NB4 (cell line): ENCODE results near the gene LCN15.

ENCODE experiments used
- DNase-seq: peaks from one replicate; pipeline ENCODE4 v3.0.0; 2010; ENCODE audit warnings: low read depth
- H3K4me3 ChIP-seq: one replicate; pipeline ENCODE4 v1.5.1; 2011; ENCODE audit warnings: mild to moderate bottlenecking, low read depth, low read length, moderate library complexity
- CTCF ChIP-seq: IDR thresholded peaks from one replicate; pipeline ENCODE4 v1.5.1; 2012; ENCODE audit warnings: low read depth, low read length
- MAX ChIP-seq: IDR thresholded peaks from 2 replicates; pipeline ENCODE4 v1.6.1; 2011; ENCODE audit warnings: low read depth, low read length
- MYC ChIP-seq: IDR thresholded peaks from 2 replicates; pipeline ENCODE4 v1.6.1; 2011; ENCODE audit warnings: low read depth, low read length
- POLR2A ChIP-seq: IDR thresholded peaks from 2 replicates; pipeline ENCODE4 v1.6.1; 2011; ENCODE audit warnings: mild to moderate bottlenecking; ENCODE audit not compliant: insufficient read length; ENCODE audit errors: extremely low read depth

LCN15 gene

GRCh38 chr9:136764301-136764891 is at the start of gene LCN15:
LCN15 (minus strand) TSS chr9:136764518; CDS start chr9:136764488, 30 bp downstream.
- no peak for DNase-seq
- no peak for TF ChIP-seq POLR2A
- no peak for TF ChIP-seq MYC
- no peak within 1 kb of the TSS for H3K4me3 ChIP-seq

DNA sequence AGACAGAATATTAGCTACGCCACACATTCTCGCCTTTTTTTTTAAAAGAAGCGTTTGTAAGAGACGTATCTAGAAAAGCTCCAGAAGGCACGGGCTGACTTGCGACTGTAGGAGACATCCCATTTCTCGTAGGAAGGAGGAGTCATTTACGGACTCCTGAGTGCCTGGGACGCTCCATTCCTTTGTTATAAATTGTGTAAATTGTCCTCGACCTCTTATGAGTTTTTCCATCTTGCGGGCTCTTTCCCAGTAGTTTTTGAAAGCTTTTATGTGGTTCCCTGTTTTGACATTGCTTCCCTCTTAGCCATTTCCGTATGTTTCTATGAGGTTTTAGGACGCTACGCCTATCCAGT is 44.5 kb upstream of the LCN15 start:
- peak overlapping the region; percentile 67 for H3K4me3 ChIP-seq
- peak; percentile 42 for DNase-seq

GRCh38 chr9:136808075-136808805 is 43.9 kb upstream of the LCN15 start:
- TF ChIP-seq MYC (no peak), CTCF (no peak), MAX (no peak), POLR2A (no peak)
- H3K4me3 ChIP-seq: peak overlapping the region; percentile 67
- peak; percentile 39 for DNase-seq

More for the DNA sequence above, 44.5 kb upstream of the LCN15 start:
- TF ChIP-seq POLR2A (no peak), MYC (no peak), CTCF (no peak), MAX (no peak)

DNA sequence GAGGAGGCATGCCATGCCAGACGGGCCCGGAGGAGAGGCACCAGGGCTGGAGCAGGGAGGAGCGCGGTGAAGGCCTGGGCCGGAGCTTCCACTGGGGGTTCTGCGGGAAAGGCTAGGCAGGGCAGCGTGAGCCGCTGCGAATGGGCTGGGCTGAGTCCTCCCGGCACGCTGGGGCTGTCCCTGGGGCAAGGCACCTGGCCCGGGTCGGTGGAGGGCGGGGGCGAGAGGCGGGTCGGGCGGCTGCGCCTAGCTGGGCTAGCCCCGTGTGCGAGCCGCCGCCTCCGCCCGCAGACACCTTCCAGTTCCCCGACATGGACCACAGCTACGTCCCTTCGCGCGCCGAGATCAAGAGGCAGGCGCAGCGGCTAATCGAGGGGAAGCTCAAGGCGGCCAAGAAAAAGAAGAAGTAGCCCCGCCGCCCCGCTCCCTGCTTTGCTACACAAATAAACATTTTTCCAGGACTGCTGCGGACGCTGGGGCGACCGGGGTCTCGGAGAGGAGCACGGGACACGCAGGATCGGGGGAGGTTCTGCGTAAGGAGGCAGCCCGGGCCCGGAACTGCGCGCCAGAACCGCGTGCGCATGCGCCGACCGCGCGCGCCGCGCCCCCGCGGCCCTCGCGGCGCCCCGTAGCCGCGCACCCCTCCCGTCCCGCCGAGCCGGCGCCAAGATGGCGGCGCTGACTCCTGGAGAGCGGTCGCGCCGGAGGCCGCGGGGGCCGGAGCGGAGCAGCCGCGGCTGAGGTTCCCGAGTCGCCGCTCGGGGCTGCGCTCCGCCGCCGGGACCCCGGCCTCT is 43.2 kb upstream of the LCN15 start, which contains the start of gene RABL6:
Gene RABL6, plus strand, starts transcription at position 668 of the 794 bp plus-strand sequence. CDS start 249 bp downstream, outside the sequence.
- DNase-seq: peak; percentile 83
- TF ChIP-seq MAX: no peak
- no peak for TF ChIP-seq CTCF
- peak; percentile 78 for TF ChIP-seq POLR2A
- TF ChIP-seq MYC: no peak
- H3K4me3 ChIP-seq: peak within 1 kb of the TSS; percentile 67

DNA sequence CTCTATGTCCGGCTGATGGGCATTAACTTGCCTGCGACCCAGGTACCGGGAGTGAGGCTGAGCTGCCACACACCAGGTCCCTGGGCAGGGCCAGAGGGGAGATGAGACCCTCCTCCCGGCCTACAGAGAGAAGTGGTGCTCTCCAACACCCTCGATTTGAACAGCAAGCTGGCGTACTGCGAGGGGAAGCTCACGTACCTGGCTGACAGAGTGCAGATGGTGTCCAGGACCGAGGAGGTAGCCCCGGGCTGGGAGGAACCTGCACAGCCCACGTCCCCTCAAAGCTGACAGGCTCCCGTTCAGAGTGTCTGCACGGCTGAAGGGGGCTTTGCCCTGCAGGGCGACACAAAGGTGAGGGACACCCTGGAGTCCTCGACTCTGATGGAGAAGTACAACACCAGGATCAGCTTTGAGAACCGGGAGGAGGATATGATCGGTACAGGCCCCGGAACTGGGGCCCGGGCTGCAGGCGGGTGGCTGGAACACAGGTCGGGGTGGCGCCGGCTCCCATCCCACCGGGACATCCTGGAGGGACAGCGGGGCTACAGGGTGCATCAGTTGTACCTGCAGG is 42.4 kb upstream of the LCN15 start:
- peak overlapping the region; percentile 64 for H3K4me3 ChIP-seq
- TF ChIP-seq MYC: no peak
- TF ChIP-seq POLR2A: no peak
- no peak for TF ChIP-seq CTCF
- no peak for TF ChIP-seq MAX
- no peak for DNase-seq

DNA sequence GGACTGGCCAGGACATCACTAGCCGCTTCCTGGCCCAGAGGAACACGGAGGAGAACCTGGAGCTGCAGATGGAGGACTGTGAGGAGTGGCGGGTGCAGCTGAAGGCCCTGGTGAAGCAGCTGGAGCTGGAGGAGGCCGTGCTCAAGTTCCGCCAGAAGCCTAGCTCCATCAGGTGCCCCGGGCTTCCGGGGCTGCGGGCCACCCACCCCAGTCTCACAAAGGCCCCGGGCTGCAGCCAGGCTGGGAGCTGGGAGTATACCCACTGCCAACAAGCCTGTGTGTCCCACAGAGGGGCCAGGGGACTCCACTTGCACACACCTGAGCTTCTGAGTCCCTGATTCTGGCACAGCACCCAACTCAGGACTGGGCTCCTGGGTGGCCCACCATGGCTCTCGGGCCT is 41.7 kb upstream of the LCN15 start:
- TF ChIP-seq MAX (no peak), POLR2A (no peak), CTCF (no peak), MYC (no peak)
- DNase-seq: no peak
- H3K4me3 ChIP-seq: no peak overlapping the region
